HUES6 (cell line): ENCODE measurements around the gene ANKRD11.
"Not testable (repeated sequence)": the region's sequence is repeated elsewhere in the genome, so short reads cannot be mapped to it uniquely, and the experiment has no call there.

Source experiments
- H3K27ac ChIP-seq: 2 replicates; pipeline ENCODE4 v1.7.0; 2013; ENCODE audit warnings: low read depth, mild to moderate bottlenecking, low read length, inconsistent platforms
- H3K27me3 ChIP-seq: 2 replicates; pipeline ENCODE4 v1.6.1; 2013; ENCODE audit warnings: low read length; ENCODE audit not compliant: control insufficient read depth, insufficient read depth
- H3K36me3 ChIP-seq: 2 replicates; pipeline ENCODE4 v1.6.1; 2013; ENCODE audit warnings: low read length; ENCODE audit not compliant: control insufficient read depth, insufficient read depth
- H3K4me1 ChIP-seq: 2 replicates; pipeline ENCODE4 v1.6.1; 2013; ENCODE audit warnings: low read length; ENCODE audit not compliant: control insufficient read depth, insufficient read depth
- H3K4me3 ChIP-seq: 2 replicates; pipeline ENCODE4 v1.5.1; 2013; ENCODE audit warnings: low read depth, low read length
- H3K9ac ChIP-seq: one replicate; pipeline ENCODE4 v1.6.1; 2013; ENCODE audit warnings: mild to moderate bottlenecking, low read length
- H3K9me3 ChIP-seq: 2 replicates; pipeline ENCODE4 v1.6.1; 2013; ENCODE audit warnings: low read depth, low read length; ENCODE audit not compliant: control insufficient read depth, insufficient read depth

The ANKRD11 gene

GRCh38 chr16:89341697-89342694 is 148.4 kb downstream of the ANKRD11 start:
- no peaks in the 10 kb centered on the region for H3K27me3 ChIP-seq
- H3K9me3 ChIP-seq, result no peaks in the 10 kb centered on the region
- no peak overlapping the region for H3K27ac ChIP-seq
- H3K4me3 ChIP-seq, result no peak overlapping the region
- H3K36me3 ChIP-seq, result no peaks in the 10 kb centered on the region
- H3K4me1 ChIP-seq, result peaks cover 34% of the 10 kb centered on the region
- H3K9ac ChIP-seq, result no peak overlapping the region

GRCh38 chr16:89341279-89341678 is 149.1 kb downstream of the ANKRD11 start:
- no peak overlapping the region for H3K4me3 ChIP-seq
- H3K27ac ChIP-seq, result no peak overlapping the region
- no peak overlapping the region for H3K9ac ChIP-seq
- H3K9me3 ChIP-seq, result no peaks in the 10 kb centered on the region
- no peaks in the 10 kb centered on the region for H3K27me3 ChIP-seq
- H3K4me1 ChIP-seq, result peaks cover 27% of the 10 kb centered on the region
- no peaks in the 10 kb centered on the region for H3K36me3 ChIP-seq

- Histone ChIP-seq H3K4me1 (peaks cover 20% of the 10 kb centered on the region), H3K4me3 (no peak overlapping the region), H3K9ac (no peak overlapping the region), H3K27ac (no peak overlapping the region), H3K27me3 (no peaks in the 10 kb centered on the region), H3K36me3 (no peaks in the 10 kb centered on the region), H3K9me3 (no peaks in the 10 kb centered on the region)
Measured at GRCh38 chr16:89338863-89339262, 151.5 kb downstream of the ANKRD11 start.

GRCh38 chr16:89337965-89338364 is 152.4 kb downstream of the ANKRD11 start:
- Histone ChIP-seq H3K4me1 (peaks cover 20% of the 10 kb centered on the region), H3K27me3 (no peaks in the 10 kb centered on the region), H3K27ac (no peak overlapping the region), H3K36me3 (no peaks in the 10 kb centered on the region), H3K4me3 (no peak overlapping the region), H3K9me3 (no peaks in the 10 kb centered on the region), H3K9ac (no peak overlapping the region)

- Histone ChIP-seq H3K27ac (no peak overlapping the region), H3K27me3 (no peaks in the 10 kb centered on the region), H3K36me3 (no peaks in the 10 kb centered on the region), H3K9ac (no peak overlapping the region), H3K4me3 (no peak overlapping the region), H3K4me1 (peaks cover 34% of the 10 kb centered on the region), H3K9me3 (no peaks in the 10 kb centered on the region)
Measured at GRCh38 chr16:89335803-89336485, 154.4 kb downstream of the ANKRD11 start.

GRCh38 chr16:89334988-89335802 is 155.2 kb downstream of the ANKRD11 start:
- no peak overlapping the region for H3K27ac ChIP-seq
- H3K4me1 ChIP-seq, result peaks cover 34% of the 10 kb centered on the region

GRCh38 chr16:89334461-89334860 is 155.9 kb downstream of the ANKRD11 start:
- Histone ChIP-seq H3K36me3 (no peaks in the 10 kb centered on the region), H3K4me3 (no peak overlapping the region), H3K9ac (no peak overlapping the region), H3K4me1 (peaks cover 34% of the 10 kb centered on the region), H3K27ac (no peak overlapping the region), H3K9me3 (no peaks in the 10 kb centered on the region), H3K27me3 (no peaks in the 10 kb centered on the region)

More at GRCh38 chr16:89334988-89335802, 155.2 kb downstream of the ANKRD11 start:
- Histone ChIP-seq H3K4me3 (no peak overlapping the region), H3K9me3 (no peaks in the 10 kb centered on the region), H3K9ac (no peak overlapping the region), H3K27me3 (no peaks in the 10 kb centered on the region), H3K36me3 (no peaks in the 10 kb centered on the region)

GRCh38 chr16:89334050-89334449 is 156.3 kb downstream of the ANKRD11 start:
- Histone ChIP-seq H3K36me3 (no peaks in the 10 kb centered on the region), H3K4me1 (peaks cover 34% of the 10 kb centered on the region), H3K27me3 (no peaks in the 10 kb centered on the region), H3K9me3 (no peaks in the 10 kb centered on the region), H3K27ac (no peak overlapping the region), H3K9ac (no peak overlapping the region), H3K4me3 (no peak overlapping the region)

- not testable (repeated sequence) for H3K36me3 ChIP-seq, H3K9me3 ChIP-seq, H3K4me3 ChIP-seq, H3K27ac ChIP-seq, H3K27me3 ChIP-seq, H3K9ac ChIP-seq
- peaks cover 34% of the 10 kb centered on the region for H3K4me1 ChIP-seq
Measured at GRCh38 chr16:89333401-89334001, 156.9 kb downstream of the ANKRD11 start.

GRCh38 chr16:89332902-89333245 is 157.5 kb downstream of the ANKRD11 start:
- Histone ChIP-seq H3K27ac (no peak overlapping the region), H3K4me1 (peaks cover 38% of the 10 kb centered on the region), H3K4me3 (no peak overlapping the region), H3K9ac (no peak overlapping the region), H3K36me3 (no peaks in the 10 kb centered on the region), H3K27me3 (no peaks in the 10 kb centered on the region), H3K9me3 (no peaks in the 10 kb centered on the region)
